Natural killer cell treated with Interleukin-12 subunit alpha and Interleukin-12 subunit beta and Interleukin-15 and Interleukin-18, amount 100 ng/mL, for 72 hours (primary cell): ENCODE measurements around the gene FAM13A. TPM values are rescaled to one million over a fixed set of nuclear protein-coding genes. Genes with fewer than 3 reads are reported as not detected.
A peak's percentile ranks its signal among the peaks of the same experiment; 100 is the strongest.

Experiments
- ATAC-seq, 2 donors: fragments of 150-1000 bp; cut with Tn5 transposase in 1 of 2; sonication (Bioruptor Pico), chemical (Tn5 transposase) in 1 of 2; 2 replicates each; pipeline ENCODE4 v1.10.0; 2021
- DNase-seq: peaks from one replicate; pipeline ENCODE4 v3.0.0; 2022; ENCODE audit warnings: low spot score
- H3K27ac Mint-ChIP-seq, 2 donors: 1 replicate in 1 of 2; 2 replicates in 1 of 2; pipeline ENCODE4 v1.8.0; 2022; ENCODE audit warnings: mixed read lengths in 2 of 2, mild to moderate bottlenecking in 1 of 2, moderate library complexity in 1 of 2
- H3K27me3 Mint-ChIP-seq, 2 donors: 1 replicate in 1 of 2; 2 replicates in 1 of 2; pipeline ENCODE4 v1.8.0; 2022; ENCODE audit warnings: mixed read lengths in 2 of 2
- H3K36me3 Mint-ChIP-seq: one replicate; pipeline ENCODE4 v1.8.0; 2022; ENCODE audit warnings: mixed read lengths
- H3K4me1 Mint-ChIP-seq, 2 donors: 1 replicate in 1 of 2; 2 replicates in 1 of 2; pipeline ENCODE4 v1.8.0; 2022; ENCODE audit warnings: low read depth in 2 of 2, mixed read lengths in 2 of 2, mild to moderate bottlenecking in 1 of 2
- H3K4me3 Mint-ChIP-seq: one replicate; pipeline ENCODE4 v1.8.0; 2022; ENCODE audit warnings: mixed read lengths
- H3K9me3 Mint-ChIP-seq: 2 replicates; pipeline ENCODE4 v1.8.0; 2022; ENCODE audit warnings: mixed read lengths
- total RNA-seq, 2 donors: library from RNA; stranded (reverse); gene quantifications; one replicate each; pipeline ENCODE4 v1.2.3, GENCODE V29; 2022

Gene FAM13A
- total RNA-seq: 1 to 10 TPM in 1 of 2 donors, under 1 TPM in 1; 0.73 to 2.1 TPM

DNA sequence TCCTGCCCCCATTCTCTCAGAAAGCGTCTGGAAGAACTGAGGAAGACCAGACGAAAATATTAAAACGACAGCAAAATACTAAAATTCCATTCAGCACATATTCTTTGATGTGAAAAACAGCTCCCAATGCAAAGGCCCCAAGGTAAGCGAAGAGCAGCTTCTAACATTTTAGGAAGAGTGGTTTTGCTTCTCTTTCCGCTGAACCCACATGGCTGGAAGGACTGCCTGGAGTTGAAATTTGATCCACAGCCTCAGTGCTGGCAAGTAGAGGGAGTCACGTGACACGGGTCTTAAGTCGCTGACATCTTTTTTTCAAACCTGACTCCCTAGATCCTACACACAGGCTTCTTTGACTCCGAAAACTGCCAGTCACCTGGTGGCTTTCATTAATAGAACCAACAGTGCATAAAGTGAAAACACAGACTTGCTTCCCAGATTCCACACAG is at the start of gene FAM13A:
TSS of gene FAM13A (minus strand) at position 233 of the 446 bp plus-strand sequence. CDS start at position 12, 221 bp downstream.
- peaks cover 4% of the 10 kb centered on the region for H3K36me3 Mint-ChIP-seq
- no peak for ATAC-seq
- DNase-seq: no peak
- H3K4me3 Mint-ChIP-seq: peak within 1 kb of the TSS; percentile 2
- peaks cover 16 to 37% of the 10 kb centered on the region in 2 donors for H3K27me3 Mint-ChIP-seq
- H3K9me3 Mint-ChIP-seq: peaks cover 3% of the 10 kb centered on the region
- no peak within 1 kb of the TSS for H3K27ac Mint-ChIP-seq
- H3K4me1 Mint-ChIP-seq: peaks cover 7 to 12% of the 10 kb centered on the region in 2 donors

- Mint-ChIP-seq H3K4me3 (no peak overlapping the region), H3K27ac (no peak overlapping the region)
- ATAC-seq: no peak
Measured at GRCh38 chr4:89105726-89106125, 48.7 kb upstream of the FAM13A start.

GRCh38 chr4:89101256-89102161 is 44.5 kb upstream of the FAM13A start:
- ATAC-seq: peak in 1 of 2 donors; percentile 40

More at GRCh38 chr4:89105726-89106125, 48.7 kb upstream of the FAM13A start:
- H3K27me3 Mint-ChIP-seq: peaks cover 24% of the 10 kb centered on the region in 2 donors
- no peaks in the 10 kb centered on the region for H3K36me3 Mint-ChIP-seq
- DNase-seq: no peak
- peaks cover 13 to 18% of the 10 kb centered on the region in 2 donors for H3K4me1 Mint-ChIP-seq
- no peaks in the 10 kb centered on the region for H3K9me3 Mint-ChIP-seq

DNA sequence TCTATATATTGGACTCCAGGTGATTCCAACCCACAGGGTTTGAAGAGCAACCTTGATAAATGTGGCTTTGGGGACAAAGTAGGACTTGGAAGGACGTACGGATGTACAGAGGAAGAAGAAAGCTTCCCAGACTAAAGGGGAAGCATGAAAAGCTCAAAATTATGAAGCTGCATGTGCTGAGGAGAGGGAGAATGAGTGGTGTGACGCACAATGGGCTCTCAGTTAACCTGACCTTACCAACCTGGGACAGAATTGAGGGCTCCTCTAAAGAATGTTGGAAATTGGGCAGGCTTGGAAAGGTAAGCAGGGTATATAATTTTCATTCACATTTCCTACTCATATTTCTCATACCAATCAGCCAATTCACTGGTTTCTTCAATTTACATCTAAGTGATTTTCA is 43.9 kb upstream of the FAM13A start:
- H3K4me1 Mint-ChIP-seq: peaks cover 4 to 5% of the 10 kb centered on the region in 2 donors
- peak overlapping the region in 1 of 2 donors; percentile 3 for H3K27ac Mint-ChIP-seq
- no peak for ATAC-seq
- peaks cover 13 to 19% of the 10 kb centered on the region in 2 donors for H3K27me3 Mint-ChIP-seq
- H3K36me3 Mint-ChIP-seq: no peaks in the 10 kb centered on the region
- DNase-seq: no peak
- peaks cover 3% of the 10 kb centered on the region for H3K9me3 Mint-ChIP-seq
- H3K4me3 Mint-ChIP-seq: peak overlapping the region; percentile 28

More at GRCh38 chr4:89101256-89102161, 44.5 kb upstream of the FAM13A start:
- Mint-ChIP-seq H3K4me3 (peak overlapping the region; percentile 28), H3K9me3 (peaks cover 3% of the 10 kb centered on the region), H3K27ac (peak overlapping the region in 1 of 2 donors; percentile 3), H3K36me3 (no peaks in the 10 kb centered on the region), H3K27me3 (peaks cover 13 to 19% of the 10 kb centered on the region in 2 donors), H3K4me1 (peaks cover 4 to 5% of the 10 kb centered on the region in 2 donors)
- DNase-seq: no peak

- no peak for DNase-seq
- Mint-ChIP-seq H3K27ac (no peak overlapping the region), H3K36me3 (no peaks in the 10 kb centered on the region), H3K4me3 (no peak overlapping the region), H3K9me3 (peaks cover 3% of the 10 kb centered on the region), H3K4me1 (peaks cover 4 to 5% of the 10 kb centered on the region in 2 donors), H3K27me3 (peaks cover 9 to 17% of the 10 kb centered on the region in 2 donors)
- ATAC-seq: no peak
Measured at GRCh38 chr4:89099471-89099870, 42.5 kb upstream of the FAM13A start.

DNA sequence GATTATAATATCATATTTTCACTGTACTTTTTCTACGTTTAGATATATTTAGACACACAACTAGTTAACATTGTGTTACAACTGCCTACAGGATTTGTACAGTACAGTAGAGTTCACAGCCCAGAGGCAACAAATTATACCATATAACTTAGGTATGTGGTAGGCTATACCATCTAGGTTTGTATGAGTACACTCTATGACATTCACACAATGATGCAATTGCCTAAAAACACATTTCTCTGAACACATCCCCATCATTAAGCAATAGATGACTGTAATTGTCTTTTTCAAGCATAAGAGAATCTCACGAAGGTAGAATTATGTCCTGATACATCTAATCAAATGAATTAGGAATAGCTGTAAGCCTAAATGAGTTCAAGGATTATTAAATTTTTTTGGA is 42.0 kb upstream of the FAM13A start:
- no peak for DNase-seq
- no peak overlapping the region for H3K4me3 Mint-ChIP-seq
- H3K27ac Mint-ChIP-seq: no peak overlapping the region
- H3K9me3 Mint-ChIP-seq: peaks cover 3% of the 10 kb centered on the region
- ATAC-seq: no peak
- peaks cover 7 to 14% of the 10 kb centered on the region in 2 donors for H3K27me3 Mint-ChIP-seq
- peaks cover 4 to 5% of the 10 kb centered on the region in 2 donors for H3K4me1 Mint-ChIP-seq
- H3K36me3 Mint-ChIP-seq: no peaks in the 10 kb centered on the region

GRCh38 chr4:89078300-89078699 is 21.3 kb upstream of the FAM13A start:
- no peak overlapping the region for H3K4me3 Mint-ChIP-seq
- H3K27me3 Mint-ChIP-seq: peaks cover 13 to 15% of the 10 kb centered on the region in 2 donors
- DNase-seq (no peak), ATAC-seq (no peak)
- peaks cover 24% of the 10 kb centered on the region for H3K36me3 Mint-ChIP-seq
- H3K27ac Mint-ChIP-seq: no peak overlapping the region
- H3K4me1 Mint-ChIP-seq: no peaks in the 10 kb centered on the region
- peaks cover 9% of the 10 kb centered on the region for H3K9me3 Mint-ChIP-seq

GRCh38 chr4:89077761-89078160 is 20.8 kb upstream of the FAM13A start:
- no peak overlapping the region for H3K4me3 Mint-ChIP-seq
- H3K27me3 Mint-ChIP-seq: peaks cover 11 to 15% of the 10 kb centered on the region in 2 donors
- no peaks in the 10 kb centered on the region for H3K4me1 Mint-ChIP-seq
- peaks cover 9% of the 10 kb centered on the region for H3K9me3 Mint-ChIP-seq
- no peak for DNase-seq
- ATAC-seq: no peak
- peaks cover 24% of the 10 kb centered on the region for H3K36me3 Mint-ChIP-seq
- no peak overlapping the region for H3K27ac Mint-ChIP-seq

DNA sequence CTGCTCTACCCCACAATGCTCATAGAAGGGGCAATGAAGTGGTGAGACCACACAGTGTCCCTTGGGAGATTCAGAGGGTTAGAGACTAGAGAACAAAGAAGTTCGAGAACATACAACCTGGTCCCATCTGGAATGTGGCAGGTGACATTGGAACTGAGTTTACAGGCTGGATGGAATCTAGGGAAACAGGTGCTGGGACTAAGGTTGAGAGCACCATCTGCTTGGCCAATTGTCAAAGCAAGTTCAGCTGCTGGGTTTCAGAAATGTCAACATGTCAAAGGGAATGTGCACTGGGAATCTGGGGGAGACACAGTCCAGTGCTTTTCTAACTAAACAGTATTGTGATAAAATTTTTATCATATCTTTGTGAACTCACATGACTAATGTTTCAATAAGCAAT is 15.9 kb upstream of the FAM13A start:
- ATAC-seq (no peak), DNase-seq (no peak)
- Mint-ChIP-seq H3K36me3 (peaks cover 17% of the 10 kb centered on the region), H3K9me3 (peaks cover 5% of the 10 kb centered on the region), H3K27me3 (peaks cover 0 to 9% of the 10 kb centered on the region in 2 donors), H3K4me1 (no peaks in the 10 kb centered on the region), H3K4me3 (no peak overlapping the region), H3K27ac (no peak overlapping the region)

DNA sequence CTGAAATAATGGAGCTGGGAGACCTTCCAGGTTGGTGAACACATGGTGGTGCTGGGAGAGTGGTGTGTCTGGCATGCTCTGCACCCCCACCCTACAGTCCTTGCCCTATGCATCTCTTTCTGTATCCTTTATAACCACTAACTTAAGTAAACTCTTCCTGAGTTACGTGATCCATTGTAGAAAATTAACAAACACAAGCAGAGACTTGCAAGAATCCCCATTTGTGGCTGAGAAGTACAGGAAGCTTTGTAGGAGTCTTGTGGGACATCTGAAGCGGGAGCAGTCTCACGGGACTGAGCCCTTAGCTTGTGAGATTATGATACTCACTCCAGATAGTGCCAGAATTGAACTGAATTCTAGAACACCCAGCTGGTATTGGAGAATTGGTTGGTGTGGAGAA is 14.3 kb upstream of the FAM13A start:
- H3K36me3 Mint-ChIP-seq: peaks cover under 1% of the 10 kb centered on the region
- no peaks in the 10 kb centered on the region for H3K27me3 Mint-ChIP-seq
- ATAC-seq (no peak), DNase-seq (no peak)
- H3K9me3 Mint-ChIP-seq: no peaks in the 10 kb centered on the region
- no peak overlapping the region for H3K27ac Mint-ChIP-seq
- no peak overlapping the region for H3K4me3 Mint-ChIP-seq
- H3K4me1 Mint-ChIP-seq: no peaks in the 10 kb centered on the region

DNA sequence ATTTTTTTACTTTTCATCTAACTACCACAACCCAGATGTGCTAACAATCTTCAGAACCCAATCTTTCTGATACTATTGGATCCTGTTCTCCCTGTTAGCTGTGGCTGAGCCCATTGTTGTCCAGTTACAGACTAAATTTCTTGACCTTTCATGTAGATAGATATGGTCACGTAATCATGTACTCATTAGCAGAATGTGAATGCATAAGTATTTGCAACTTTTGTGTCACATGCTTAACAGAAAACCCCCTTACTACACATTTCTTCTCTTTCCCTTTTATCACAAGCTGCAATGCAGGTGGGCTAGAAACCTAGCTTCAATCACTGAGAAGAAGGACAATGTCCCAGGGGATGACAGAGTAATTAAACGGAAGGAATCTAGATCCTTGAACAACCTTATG is 13.1 kb upstream of the FAM13A start:
- no peaks in the 10 kb centered on the region for H3K9me3 Mint-ChIP-seq
- H3K4me3 Mint-ChIP-seq: no peak overlapping the region
- H3K36me3 Mint-ChIP-seq: no peaks in the 10 kb centered on the region
- ATAC-seq: no peak
- H3K27me3 Mint-ChIP-seq: no peaks in the 10 kb centered on the region
- DNase-seq: no peak
- no peak overlapping the region for H3K27ac Mint-ChIP-seq
- H3K4me1 Mint-ChIP-seq: no peaks in the 10 kb centered on the region

GRCh38 chr4:89069481-89069880 is 12.5 kb upstream of the FAM13A start:
- Mint-ChIP-seq H3K4me3 (no peak overlapping the region), H3K36me3 (no peaks in the 10 kb centered on the region), H3K4me1 (no peaks in the 10 kb centered on the region), H3K27ac (no peak overlapping the region), H3K27me3 (no peaks in the 10 kb centered on the region), H3K9me3 (no peaks in the 10 kb centered on the region)
- no peak for DNase-seq
- ATAC-seq: no peak

DNA sequence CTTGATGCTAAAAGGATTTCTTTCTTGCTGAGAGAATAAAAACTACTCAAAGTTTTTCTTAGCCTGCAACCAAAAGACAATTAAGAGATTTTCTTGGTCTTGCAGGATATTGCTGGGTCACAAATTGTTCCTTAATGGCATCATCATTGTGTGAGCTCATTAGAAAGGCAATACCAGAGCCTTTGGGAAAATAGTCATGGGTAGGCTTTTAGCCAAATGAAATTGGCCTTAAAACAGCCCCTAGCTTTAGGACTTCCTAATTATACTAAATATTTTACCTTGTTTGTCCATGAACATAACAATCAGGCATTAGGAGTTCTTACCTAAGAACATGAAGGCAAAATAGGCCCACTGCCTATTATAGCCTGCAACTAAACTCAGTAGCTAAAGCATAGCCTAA is 10.4 kb upstream of the FAM13A start:
- H3K27me3 Mint-ChIP-seq: peaks cover 5% of the 10 kb centered on the region in 2 donors
- ATAC-seq (no peak), DNase-seq (no peak)
- H3K4me3 Mint-ChIP-seq: no peak overlapping the region
- peaks cover 4% of the 10 kb centered on the region for H3K9me3 Mint-ChIP-seq
- H3K27ac Mint-ChIP-seq: no peak overlapping the region
- no peaks in the 10 kb centered on the region for H3K36me3 Mint-ChIP-seq
- H3K4me1 Mint-ChIP-seq: no peaks in the 10 kb centered on the region

DNA sequence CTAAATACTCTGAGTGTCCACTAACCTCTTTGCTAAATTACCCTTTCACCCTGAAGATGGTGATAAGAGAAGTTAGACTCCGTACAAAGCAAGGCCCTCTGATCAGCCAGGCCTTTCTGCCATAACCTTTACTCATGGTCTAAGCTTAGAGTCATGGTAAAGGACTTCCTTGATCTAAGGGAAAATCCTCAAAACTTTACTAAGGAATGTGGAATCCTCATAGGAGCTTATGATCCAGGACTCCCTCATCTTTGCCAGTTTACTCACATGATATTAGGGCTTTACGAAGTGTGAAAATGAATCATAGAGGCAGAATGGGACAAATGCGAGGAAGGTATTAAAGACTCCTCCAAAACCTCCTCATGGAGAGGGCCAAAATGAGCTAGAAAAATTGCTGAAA is 7.9 kb upstream of the FAM13A start:
- Mint-ChIP-seq H3K27me3 (peaks cover 13 to 17% of the 10 kb centered on the region in 2 donors), H3K36me3 (peaks cover 4% of the 10 kb centered on the region), H3K9me3 (peaks cover 10% of the 10 kb centered on the region), H3K4me3 (no peak overlapping the region), H3K27ac (no peak overlapping the region), H3K4me1 (no peaks in the 10 kb centered on the region)
- no peak for ATAC-seq
- no peak for DNase-seq
